Smooth muscle cell (in vitro differentiated cells): Measurements from ENCODE around the gene OR8B3. TPM values are rescaled to one million over a fixed set of nuclear protein-coding genes. Genes with fewer than 3 reads are reported as not detected.

Experiments
- DNase-seq: peaks from one replicate; lab custom pipeline; 2025; ENCODE audit not compliant: unreplicated experiment; lab: John Stamatoyannopoulos, UW
- H2AFZ ChIP-seq: fragments of 200-600 bp; sonication (generic); 2 replicates; pipeline ENCODE4 v1.6.0; 2016; ENCODE audit warnings: antibody characterized with exemption, low read depth, mild to moderate bottlenecking
- H3F3A ChIP-seq: fragments of 200-600 bp; sonication (generic); 2 replicates; pipeline ENCODE4 v1.6.0; 2017; ENCODE audit warnings: antibody characterized with exemption, low read depth
- H3K27ac ChIP-seq: fragments of 200-600 bp; sonication (generic); 2 replicates; pipeline ENCODE4 v1.5.1; 2016; ENCODE audit warnings: low read depth, mild to moderate bottlenecking
- H3K27me3 ChIP-seq: fragments of 200-600 bp; sonication (generic); 2 replicates; pipeline ENCODE4 v1.6.1; 2016; ENCODE audit warnings: low read depth, mild to moderate bottlenecking
- H3K36me3 ChIP-seq: fragments of 200-600 bp; sonication (generic); 2 replicates; pipeline ENCODE4 v1.5.1; 2016; ENCODE audit warnings: low read depth
- H3K4me1 ChIP-seq: fragments of 200-600 bp; sonication (generic); 2 replicates; pipeline ENCODE4 v1.5.1; 2016; ENCODE audit warnings: low read depth
- H3K4me2 ChIP-seq: fragments of 200-600 bp; sonication (generic); 2 replicates; pipeline ENCODE4 v1.6.0; 2016; ENCODE audit warnings: mild to moderate bottlenecking
- H3K4me3 ChIP-seq: fragments of 200-600 bp; sonication (generic); 2 replicates; pipeline ENCODE4 v1.5.1; 2016; ENCODE audit warnings: mild to moderate bottlenecking
- H3K79me2 ChIP-seq: fragments of 200-600 bp; sonication (generic); 2 replicates; pipeline ENCODE4 v1.6.0; 2016; ENCODE audit warnings: low read depth, mild to moderate bottlenecking
- H3K9ac ChIP-seq: fragments of 200-600 bp; sonication (generic); 2 replicates; pipeline ENCODE4 v1.6.0; 2016; ENCODE audit warnings: low read depth
- H3K9me3 ChIP-seq: fragments of 200-600 bp; sonication (generic); replicated peaks from 2 replicates; pipeline ENCODE4 v1.5.1; 2016; ENCODE audit warnings: low read depth
- H4K20me1 ChIP-seq: fragments of 200-600 bp; sonication (generic); 2 replicates; pipeline ENCODE4 v1.6.0; 2016; ENCODE audit warnings: low read depth
- CTCF ChIP-seq: fragments of 200-600 bp; sonication (generic); IDR thresholded peaks from 2 replicates; pipeline ENCODE4 v1.5.1; 2017; ENCODE audit warnings: borderline replicate concordance, mild to moderate bottlenecking, antibody characterized with exemption; ENCODE audit not compliant: insufficient read depth, poor library complexity, severe bottlenecking
- WGBS: methylation state at CpG from one replicate; pipeline ENCODE4 v1.1.7; 2016; ENCODE audit warnings: low lambda C conversion rate; 5-methylcytosine and 5-hydroxymethylcytosine counted together
- polyA plus RNA-seq: library from polyadenylated mRNA; unstranded; fragments of >200 nt; fragmentation: Nextera tagmentation; extraction: Ambion mirVana; gene quantifications from 2 replicates; pipeline ENCODE4 v1.2.1, GENCODE V29; 2016
- total RNA-seq: library from RNA; depleted of rRNA; stranded (reverse); fragments of >200 nt; gene quantifications from 2 replicates; pipeline ENCODE4 v1.2.3, GENCODE V29; 2014

OR8B3 gene
- total and polyA plus RNA-seq, 2 experiments from 2014 or later: not detected

DNA sequence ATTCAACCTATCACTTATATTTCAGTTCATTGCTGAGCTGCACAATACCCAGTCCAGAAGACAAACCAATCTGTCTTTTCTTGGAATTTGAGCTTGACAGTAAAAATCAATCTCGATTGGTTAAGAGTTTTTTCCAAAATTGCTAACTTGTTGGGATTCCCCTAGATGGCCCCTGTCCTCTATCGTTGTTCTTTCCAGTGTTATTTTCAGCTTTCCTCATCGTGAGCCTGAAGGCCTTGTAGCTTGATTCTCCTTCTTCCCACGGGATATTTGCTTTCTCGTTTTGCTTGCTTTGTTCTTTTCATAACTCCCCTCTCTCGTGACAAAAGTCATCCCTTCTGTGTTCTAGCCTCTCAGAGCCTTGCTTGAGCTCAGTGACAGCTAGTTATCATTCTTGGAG, 43.6 kb upstream of the OR8B3 start:
- Histone ChIP-seq H3K27ac (no peak overlapping the region), H3K27me3 (peaks cover 3% of the 10 kb centered on the region), H3K4me3 (no peak overlapping the region), H3K79me2 (no peaks in the 10 kb centered on the region), H3K36me3 (no peaks in the 10 kb centered on the region), H3K4me2 (no peak overlapping the region), H2AFZ (no peak overlapping the region), H4K20me1 (no peaks in the 10 kb centered on the region), H3K4me1 (no peaks in the 10 kb centered on the region), H3F3A (no peaks in the 10 kb centered on the region), H3K9ac (no peak overlapping the region), H3K9me3 (no peaks in the 10 kb centered on the region)
- 71% methylated on average over 6 of the region's 6 CpGs for WGBS
- no peak for DNase-seq
- no peak for TF ChIP-seq CTCF

GRCh38 chr11:124441519-124441918, 42.7 kb upstream of the OR8B3 start:
- Histone ChIP-seq H3K9me3 (no peaks in the 10 kb centered on the region), H4K20me1 (no peaks in the 10 kb centered on the region), H2AFZ (no peak overlapping the region), H3K27me3 (peaks cover 3% of the 10 kb centered on the region), H3K4me1 (no peaks in the 10 kb centered on the region), H3K79me2 (no peaks in the 10 kb centered on the region), H3K9ac (no peak overlapping the region), H3F3A (no peaks in the 10 kb centered on the region), H3K27ac (no peak overlapping the region), H3K4me3 (no peak overlapping the region), H3K36me3 (no peaks in the 10 kb centered on the region), H3K4me2 (no peak overlapping the region)
- no peak for DNase-seq
- TF ChIP-seq CTCF: no peak
- WGBS: 80% methylated on average over 7 of the region's 7 CpGs

GRCh38 chr11:124441081-124441480, 42.3 kb upstream of the OR8B3 start:
- Histone ChIP-seq H3K9ac (no peak overlapping the region), H4K20me1 (no peaks in the 10 kb centered on the region), H3K27me3 (peaks cover 3% of the 10 kb centered on the region), H3K79me2 (no peaks in the 10 kb centered on the region), H2AFZ (no peak overlapping the region), H3K9me3 (no peaks in the 10 kb centered on the region), H3K27ac (no peak overlapping the region), H3K4me3 (no peak overlapping the region), H3F3A (no peaks in the 10 kb centered on the region), H3K4me2 (no peak overlapping the region), H3K4me1 (no peaks in the 10 kb centered on the region), H3K36me3 (no peaks in the 10 kb centered on the region)
- WGBS: 90% methylated on average over 5 of the region's 5 CpGs
- no peak for DNase-seq
- TF ChIP-seq CTCF: no peak

GRCh38 chr11:124440608-124441007, 41.8 kb upstream of the OR8B3 start:
- Histone ChIP-seq H3K4me2 (no peak overlapping the region), H2AFZ (no peak overlapping the region), H3K9ac (no peak overlapping the region), H3K9me3 (no peaks in the 10 kb centered on the region), H3F3A (no peaks in the 10 kb centered on the region), H3K79me2 (no peaks in the 10 kb centered on the region), H3K4me3 (no peak overlapping the region), H3K27ac (no peak overlapping the region), H3K4me1 (no peaks in the 10 kb centered on the region), H4K20me1 (no peaks in the 10 kb centered on the region), H3K36me3 (no peaks in the 10 kb centered on the region), H3K27me3 (peaks cover 3% of the 10 kb centered on the region)
- 84% methylated on average over 4 of the region's 4 CpGs for WGBS
- no peak for DNase-seq
- TF ChIP-seq CTCF: no peak
